Naive B cell (primary cell): ENCODE results near the gene ADGRB3. TPM values are rescaled to one million over a fixed set of nuclear protein-coding genes. Genes with fewer than 3 reads are reported as not detected.
A peak's percentile ranks its signal among the peaks of the same experiment; 100 is the strongest.
"Not testable (repeated sequence)": the region's sequence is repeated elsewhere in the genome, so short reads cannot be mapped to it uniquely, and the experiment has no call there.

Experiments
- ATAC-seq, 2 donors: fragments of 150-1000 bp; cut with Tn5 transposase; 2 replicates each; pipeline ENCODE4 v1.10.0; 2021; ENCODE audit warnings: low read depth in 2 of 2, mild to moderate bottlenecking in 2 of 2, moderate library complexity in 2 of 2
- DNase-seq: peaks from one replicate; pipeline ENCODE4 v3.0.0; 2022
- H3K27ac Mint-ChIP-seq, 6 donors: one replicate each; pipeline ENCODE4 v1.8.0; 2020 to 2022; ENCODE audit warnings: mild to moderate bottlenecking in 6 of 6, mixed read lengths in 6 of 6, moderate library complexity in 5 of 6, inconsistent platforms in 2 of 6
- H3K27me3 Mint-ChIP-seq, 3 donors: one replicate each; pipeline ENCODE4 v1.8.0; 2021 to 2022; ENCODE audit warnings: mixed read lengths in 3 of 3, mild to moderate bottlenecking in 1 of 3
- H3K36me3 Mint-ChIP-seq, 2 donors: one replicate each; pipeline ENCODE4 v1.8.0; 2020 to 2022; ENCODE audit warnings: mixed read lengths in 2 of 2, inconsistent platforms in 1 of 2, mild to moderate bottlenecking in 1 of 2
- H3K4me1 Mint-ChIP-seq, 3 donors: one replicate each; pipeline ENCODE4 v1.8.0; 2020 to 2022; ENCODE audit warnings: mixed read lengths in 3 of 3, inconsistent platforms in 1 of 3, mild to moderate bottlenecking in 1 of 3, moderate library complexity in 1 of 3
- H3K4me3 Mint-ChIP-seq, 8 donors: one replicate each; pipeline ENCODE4 v1.8.0; 2020 to 2022; ENCODE audit warnings: mild to moderate bottlenecking in 8 of 8, mixed read lengths in 8 of 8, moderate library complexity in 8 of 8, inconsistent platforms in 2 of 8
- H3K9me3 Mint-ChIP-seq, 7 donors: one replicate each; pipeline ENCODE4 v1.8.0; 2020 to 2022; ENCODE audit warnings: mixed read lengths in 7 of 7, mild to moderate bottlenecking in 5 of 7, inconsistent platforms in 2 of 7, moderate library complexity in 1 of 7
- polyA plus RNA-seq, 6 donors: library from polyadenylated mRNA; unstranded; fragments of 300-500 nt; fragmentation: Illumina TruSeq; gene quantifications; one replicate each; pipeline ENCODE4 v1.2.3, GENCODE V29; 2021; ENCODE audit warnings: low read depth in 6 of 6

ADGRB3 gene
- polyA plus RNA-seq, 6 donors from 2014 or later, result not detected

DNA sequence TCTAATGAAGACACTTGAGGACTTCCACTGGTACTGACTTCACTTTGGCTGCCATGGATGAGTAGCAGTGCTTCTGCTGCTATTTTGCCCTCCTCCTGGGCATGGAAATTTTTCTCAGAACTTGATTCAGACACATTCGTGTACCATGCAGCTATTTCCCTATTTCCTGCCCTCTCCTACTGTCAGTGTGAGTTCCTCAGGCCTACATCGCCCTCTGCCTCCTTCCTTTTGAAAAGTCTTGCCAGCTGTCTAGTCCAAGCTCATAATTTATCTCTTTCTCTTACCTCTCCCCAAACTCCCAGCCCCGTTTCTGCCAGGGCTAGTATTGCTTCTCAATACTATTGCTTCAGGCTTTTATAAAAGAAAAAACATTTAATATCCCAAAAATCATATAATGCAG lies 470.2 kb downstream of the ADGRB3 start:
- no peak overlapping the region for H3K4me3 Mint-ChIP-seq
- no peaks in the 10 kb centered on the region for H3K36me3 Mint-ChIP-seq
- H3K27me3 Mint-ChIP-seq, result no peaks in the 10 kb centered on the region
- ATAC-seq (no peak), DNase-seq (no peak)
- H3K9me3 Mint-ChIP-seq, result peaks cover 0 to 6% (median 3%) of the 10 kb centered on the region in 7 donors
- no peaks in the 10 kb centered on the region for H3K4me1 Mint-ChIP-seq
- peak overlapping the region in 1 of 6 donors; percentile 7 for H3K27ac Mint-ChIP-seq

DNA sequence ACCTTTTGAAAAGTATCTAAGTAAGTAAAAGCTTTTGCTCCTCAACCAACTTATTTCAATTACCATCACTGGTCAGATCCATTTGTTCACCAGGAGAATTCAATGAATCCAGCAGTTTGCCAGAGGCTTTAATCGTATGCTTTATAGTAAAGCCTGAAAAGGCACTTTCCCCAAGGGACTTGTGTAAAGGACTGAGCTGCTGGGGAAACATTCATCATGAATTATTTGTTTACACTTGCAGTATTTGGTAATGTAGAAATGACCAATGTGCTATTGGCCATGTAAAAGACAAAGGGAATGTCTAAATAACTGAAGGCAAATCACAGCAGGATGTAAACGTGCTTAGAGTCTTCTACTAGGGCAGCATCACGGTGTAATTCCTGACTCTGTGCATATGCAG lies 471.4 kb downstream of the ADGRB3 start:
- Mint-ChIP-seq H3K9me3 (peaks cover 0 to 6% (median 1%) of the 10 kb centered on the region in 7 donors), H3K4me1 (no peaks in the 10 kb centered on the region), H3K4me3 (no peak overlapping the region), H3K27me3 (no peaks in the 10 kb centered on the region), H3K27ac (no peak overlapping the region), H3K36me3 (no peaks in the 10 kb centered on the region)
- DNase-seq, result no peak
- no peak for ATAC-seq

DNA sequence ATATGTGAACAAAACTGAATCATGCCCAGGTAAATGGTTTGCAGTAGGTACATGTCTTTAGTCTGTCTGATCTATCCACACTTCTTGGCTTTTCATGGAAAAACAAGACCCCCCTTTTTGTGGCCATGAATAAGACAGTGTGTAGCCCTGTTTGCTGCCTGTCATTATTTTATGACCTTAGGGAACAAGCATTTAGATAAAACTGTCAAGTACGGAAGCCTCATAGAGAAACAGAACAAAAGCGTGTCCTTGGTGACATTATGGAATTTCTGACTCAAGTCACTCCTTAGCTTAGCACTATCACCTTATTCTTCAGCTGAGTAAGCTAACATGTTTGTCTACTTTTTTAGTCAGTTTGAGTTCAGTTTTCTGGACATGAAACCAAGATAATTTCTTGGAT lies 476.2 kb downstream of the ADGRB3 start:
- H3K4me1 Mint-ChIP-seq, result no peaks in the 10 kb centered on the region
- no peak for ATAC-seq
- DNase-seq, result no peak
- no peak overlapping the region for H3K27ac Mint-ChIP-seq
- no peaks in the 10 kb centered on the region for H3K27me3 Mint-ChIP-seq
- H3K4me3 Mint-ChIP-seq, result no peak overlapping the region
- no peaks in the 10 kb centered on the region for H3K36me3 Mint-ChIP-seq
- H3K9me3 Mint-ChIP-seq, result peaks cover 0 to 9% (median 2%) of the 10 kb centered on the region in 7 donors

DNA sequence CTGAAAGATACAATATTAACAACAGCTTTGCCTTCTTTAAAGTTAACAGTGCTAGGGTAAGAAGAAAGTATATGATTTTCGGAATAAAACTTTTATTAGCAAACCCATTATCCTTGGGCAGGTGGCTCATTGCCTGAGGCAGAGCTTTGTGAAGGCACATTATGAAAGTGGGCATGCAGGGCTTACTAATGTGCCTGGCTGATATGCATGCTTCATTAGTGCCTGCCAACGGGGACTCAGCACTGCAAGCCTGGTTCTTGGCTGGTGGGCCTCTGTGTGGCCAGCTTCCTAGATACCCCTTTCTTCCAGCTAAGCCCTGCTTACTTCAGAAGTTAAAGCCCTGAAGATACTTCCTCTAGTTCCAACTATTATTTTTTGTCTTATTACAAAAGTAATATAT lies 481.6 kb downstream of the ADGRB3 start:
- ATAC-seq, result no peak

DNA sequence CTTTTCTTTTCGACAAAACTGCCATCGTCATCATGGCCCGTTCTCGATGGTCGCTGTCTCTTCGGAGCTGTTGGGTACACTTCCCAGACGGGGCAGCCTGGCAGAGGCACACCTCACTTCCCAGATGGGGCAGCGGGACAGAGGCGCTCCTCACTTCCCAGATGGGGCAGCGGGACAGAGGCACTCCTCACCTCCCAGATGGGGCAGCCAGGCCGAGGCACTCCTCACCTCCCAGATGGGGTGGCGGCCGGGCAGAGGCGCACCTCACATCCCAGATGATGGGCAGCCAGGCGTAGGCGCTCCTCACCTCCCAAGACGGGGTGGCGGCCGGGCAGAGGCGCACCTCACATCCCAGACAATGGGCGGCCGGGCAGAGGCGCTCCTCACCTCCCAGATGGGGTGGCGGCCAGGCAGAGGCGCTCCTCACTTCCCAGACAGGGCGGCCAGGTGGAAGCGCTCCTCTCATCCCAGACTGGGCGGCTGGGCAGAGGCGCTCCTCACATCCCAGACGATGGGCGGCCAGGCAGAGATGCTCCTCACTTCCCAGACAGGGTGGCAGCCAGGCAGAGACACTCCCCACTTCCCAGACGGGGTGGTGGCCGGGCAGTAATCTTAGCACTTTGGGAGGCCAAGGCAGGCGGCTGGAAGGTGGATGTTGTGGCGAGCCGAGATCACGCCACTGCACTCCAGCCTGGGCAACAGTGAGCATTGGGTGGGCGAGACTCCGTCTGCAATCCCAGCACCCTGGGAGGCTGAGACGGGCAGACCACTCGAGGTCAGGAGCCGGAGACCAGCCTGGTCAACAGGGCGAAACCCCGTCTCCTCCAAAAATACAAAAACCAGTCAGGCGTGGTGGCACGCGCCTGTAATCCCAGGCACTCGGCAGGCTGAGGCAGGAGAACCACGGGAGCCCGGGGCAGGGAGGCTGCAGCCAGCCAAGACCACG lies 486.7 kb downstream of the ADGRB3 start:
- H3K27me3 Mint-ChIP-seq, H3K27ac Mint-ChIP-seq, DNase-seq, ATAC-seq, H3K9me3 Mint-ChIP-seq, H3K4me1 Mint-ChIP-seq, H3K4me3 Mint-ChIP-seq, H3K36me3 Mint-ChIP-seq: not testable (repeated sequence)

More for the DNA sequence above, 481.6 kb downstream of the ADGRB3 start:
- Mint-ChIP-seq H3K4me1 (no peaks in the 10 kb centered on the region), H3K4me3 (no peak overlapping the region), H3K36me3 (no peaks in the 10 kb centered on the region), H3K27ac (no peak overlapping the region), H3K27me3 (no peaks in the 10 kb centered on the region), H3K9me3 (peaks cover 0 to 9% (median 3%) of the 10 kb centered on the region in 7 donors)
- no peak for DNase-seq

DNA sequence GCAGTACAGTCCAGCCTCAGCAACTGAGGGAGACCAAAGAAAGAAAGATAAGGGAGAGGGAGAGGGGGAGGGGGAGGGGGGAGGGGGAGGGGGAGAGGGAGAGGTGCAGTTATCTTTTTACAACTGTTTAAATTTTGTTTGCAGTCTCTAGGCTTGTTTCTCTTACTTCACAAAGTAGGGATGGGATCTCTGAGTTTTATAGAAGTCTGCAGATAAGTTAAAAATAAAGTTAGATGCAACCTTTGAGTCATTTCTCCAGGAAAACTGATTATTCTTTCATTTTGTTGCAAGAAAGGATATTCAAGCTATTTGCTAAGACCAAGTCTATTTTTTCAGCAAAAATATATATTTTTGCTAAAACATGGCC lies 487.3 kb downstream of the ADGRB3 start:
- no peak for DNase-seq
- Mint-ChIP-seq H3K27me3 (no peaks in the 10 kb centered on the region), H3K9me3 (peaks cover 0 to 5% (median 2%) of the 10 kb centered on the region in 7 donors), H3K4me3 (no peak overlapping the region), H3K36me3 (no peaks in the 10 kb centered on the region), H3K4me1 (no peaks in the 10 kb centered on the region), H3K27ac (no peak overlapping the region)
- no peak for ATAC-seq

DNA sequence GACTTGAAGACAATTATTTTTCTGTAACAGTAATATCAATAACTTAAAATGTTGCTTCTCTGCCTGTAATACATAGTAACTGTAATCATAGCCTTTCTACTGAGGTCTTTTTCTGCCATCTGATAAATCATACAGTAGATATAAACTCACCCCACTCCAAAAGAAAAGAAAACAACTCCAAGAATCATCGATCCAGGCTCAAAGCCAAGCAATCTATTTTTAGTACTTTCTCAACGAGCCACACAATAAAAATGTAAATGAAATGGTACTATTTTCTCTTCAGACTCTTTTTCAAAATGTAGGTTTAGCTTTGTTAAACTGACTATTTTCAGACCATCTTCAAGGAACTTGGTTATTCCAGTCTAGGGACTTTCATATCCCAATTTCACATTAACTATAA lies 493.3 kb downstream of the ADGRB3 start:
- Mint-ChIP-seq H3K9me3 (peaks cover 0 to 24% (median 7%) of the 10 kb centered on the region in 7 donors), H3K4me3 (no peak overlapping the region), H3K4me1 (no peaks in the 10 kb centered on the region), H3K36me3 (no peaks in the 10 kb centered on the region), H3K27me3 (no peaks in the 10 kb centered on the region), H3K27ac (no peak overlapping the region)
- ATAC-seq, result no peak
- DNase-seq, result no peak

DNA sequence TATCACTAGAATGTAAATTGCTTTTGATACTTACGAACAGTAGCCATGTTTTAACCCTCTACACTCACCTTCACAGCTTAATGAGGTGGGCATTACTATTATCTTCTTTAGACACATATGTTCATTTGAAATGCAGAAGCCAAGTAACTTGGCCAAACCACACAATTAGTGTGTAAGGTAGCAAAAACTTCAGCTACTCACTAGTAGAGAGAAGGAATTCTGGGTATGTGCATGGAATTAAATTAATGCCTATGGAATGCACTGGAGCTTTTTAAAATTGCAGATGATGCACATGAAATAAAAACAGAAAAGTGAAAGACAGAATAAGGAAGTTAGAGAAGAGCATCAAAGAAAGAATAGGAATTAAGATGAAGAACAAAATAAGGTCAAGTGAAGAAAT lies 494.0 kb downstream of the ADGRB3 start:
- DNase-seq, result no peak
- Mint-ChIP-seq H3K4me3 (no peak overlapping the region), H3K27me3 (no peaks in the 10 kb centered on the region), H3K36me3 (no peaks in the 10 kb centered on the region), H3K4me1 (no peaks in the 10 kb centered on the region), H3K9me3 (peaks cover 4 to 29% (median 8%) of the 10 kb centered on the region in 7 donors), H3K27ac (no peak overlapping the region)
- no peak for ATAC-seq

DNA sequence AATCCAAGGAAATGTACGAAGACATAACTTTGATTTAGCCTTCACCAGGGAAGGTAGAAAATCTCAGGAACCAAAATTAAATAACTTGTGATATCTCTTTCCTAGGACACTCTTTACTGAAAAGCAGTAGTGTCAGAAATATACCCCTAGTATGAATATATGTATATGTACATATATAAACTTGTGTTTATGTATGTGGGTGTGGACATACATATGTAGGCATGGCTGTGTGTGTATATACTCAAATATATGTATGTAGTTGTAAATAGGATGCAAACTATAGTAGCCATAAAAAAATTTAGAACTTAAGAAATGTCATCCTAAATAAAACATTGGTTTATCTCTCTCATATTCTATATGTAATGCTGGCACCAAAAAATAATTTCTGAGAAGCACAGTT lies 500.8 kb downstream of the ADGRB3 start:
- Mint-ChIP-seq H3K27me3 (no peaks in the 10 kb centered on the region), H3K36me3 (no peaks in the 10 kb centered on the region), H3K27ac (peak overlapping the region in 1 of 6 donors; percentile 14), H3K4me3 (no peak overlapping the region), H3K9me3 (peaks cover 1 to 16% (median 7%) of the 10 kb centered on the region in 7 donors), H3K4me1 (no peaks in the 10 kb centered on the region)
- ATAC-seq (no peak), DNase-seq (no peak)

DNA sequence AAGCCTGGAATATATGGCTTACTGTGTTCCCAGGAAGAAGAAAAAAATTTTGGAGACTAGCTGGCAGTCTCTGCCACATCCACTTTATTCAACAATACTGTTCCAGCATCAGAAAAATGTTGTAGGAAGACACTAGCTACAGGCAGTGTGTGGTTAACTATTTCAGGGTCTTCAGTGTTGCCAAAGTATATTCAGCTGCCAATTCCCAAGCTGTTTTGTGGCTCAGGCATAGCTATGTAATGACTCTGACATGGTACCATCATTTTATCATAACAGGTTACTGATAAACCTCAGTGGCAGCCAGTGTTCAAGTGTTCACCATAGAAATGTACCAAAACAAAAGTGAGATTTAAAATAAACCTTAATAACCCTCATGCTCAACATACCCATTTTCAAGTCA lies 503.1 kb downstream of the ADGRB3 start:
- H3K4me3 Mint-ChIP-seq, result no peak overlapping the region
- peaks cover 0 to 11% (median 3%) of the 10 kb centered on the region in 7 donors for H3K9me3 Mint-ChIP-seq
- H3K4me1 Mint-ChIP-seq, result no peaks in the 10 kb centered on the region
- no peak for ATAC-seq
- H3K27ac Mint-ChIP-seq, result no peak overlapping the region
- no peaks in the 10 kb centered on the region for H3K27me3 Mint-ChIP-seq
- no peaks in the 10 kb centered on the region for H3K36me3 Mint-ChIP-seq
- no peak for DNase-seq

DNA sequence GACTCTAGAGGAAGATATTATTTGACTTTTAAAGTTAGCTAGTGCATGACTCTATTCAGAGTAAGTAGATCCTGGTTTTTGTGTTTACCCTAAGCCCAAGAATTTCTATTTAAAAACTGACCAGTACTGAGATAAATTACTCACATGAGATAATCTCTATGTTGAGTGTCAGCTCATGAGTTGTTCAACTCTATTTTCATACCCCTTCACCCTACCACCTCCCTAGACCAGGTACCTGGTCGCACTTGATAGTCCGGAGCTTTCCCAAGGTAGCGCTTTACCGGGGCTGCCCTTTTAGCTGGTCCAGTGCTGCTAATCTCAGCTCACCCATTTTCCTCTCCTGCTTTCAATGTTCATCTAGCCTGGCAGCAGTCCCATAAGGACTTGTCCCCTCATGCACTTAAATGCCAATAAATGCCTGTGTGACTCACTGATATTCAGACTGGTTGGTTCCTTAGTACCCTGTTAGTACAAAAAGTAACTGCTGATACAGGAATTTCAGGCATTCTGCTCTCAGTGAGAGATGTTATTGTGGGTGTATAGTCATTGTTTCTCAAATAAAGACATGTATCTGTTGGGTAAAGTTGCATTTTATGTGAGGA lies 503.9 kb downstream of the ADGRB3 start:
- H3K9me3 Mint-ChIP-seq, result peaks cover 0 to 7% (median 3%) of the 10 kb centered on the region in 7 donors
- no peaks in the 10 kb centered on the region for H3K36me3 Mint-ChIP-seq
- H3K4me1 Mint-ChIP-seq, result no peaks in the 10 kb centered on the region

DNA sequence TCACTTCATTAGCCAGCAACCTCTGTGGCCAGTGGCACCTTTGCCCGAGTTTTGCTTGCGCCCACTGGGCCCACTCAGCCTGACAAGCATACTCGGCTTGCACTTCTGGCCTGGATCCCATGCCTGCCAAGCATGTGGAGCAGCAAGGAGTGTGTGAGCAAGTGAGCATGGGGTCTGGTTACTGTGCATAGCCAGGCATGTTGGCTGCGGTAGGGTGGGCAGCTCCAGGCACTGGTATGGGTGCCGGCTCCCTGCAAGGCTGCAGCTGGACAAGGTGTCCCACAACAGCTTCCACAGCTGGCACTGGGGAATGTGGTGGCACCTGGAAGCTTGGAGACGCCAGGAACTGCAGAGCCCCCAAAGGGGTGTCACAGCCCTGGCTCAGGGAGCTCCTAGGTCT lies 510.0 kb downstream of the ADGRB3 start:
- H3K4me1 Mint-ChIP-seq, result no peaks in the 10 kb centered on the region
- peaks cover 4 to 9% (median 5%) of the 10 kb centered on the region in 7 donors for H3K9me3 Mint-ChIP-seq
- no peak for ATAC-seq
- no peaks in the 10 kb centered on the region for H3K36me3 Mint-ChIP-seq
- no peak overlapping the region for H3K27ac Mint-ChIP-seq
- peak overlapping the region in 1 of 8 donors; percentile 17 for H3K4me3 Mint-ChIP-seq
- no peak for DNase-seq
- no peaks in the 10 kb centered on the region for H3K27me3 Mint-ChIP-seq

More for the DNA sequence above, 503.9 kb downstream of the ADGRB3 start:
- Mint-ChIP-seq H3K27ac (no peak overlapping the region), H3K27me3 (no peaks in the 10 kb centered on the region), H3K4me3 (no peak overlapping the region)
- ATAC-seq (no peak), DNase-seq (no peak)

DNA sequence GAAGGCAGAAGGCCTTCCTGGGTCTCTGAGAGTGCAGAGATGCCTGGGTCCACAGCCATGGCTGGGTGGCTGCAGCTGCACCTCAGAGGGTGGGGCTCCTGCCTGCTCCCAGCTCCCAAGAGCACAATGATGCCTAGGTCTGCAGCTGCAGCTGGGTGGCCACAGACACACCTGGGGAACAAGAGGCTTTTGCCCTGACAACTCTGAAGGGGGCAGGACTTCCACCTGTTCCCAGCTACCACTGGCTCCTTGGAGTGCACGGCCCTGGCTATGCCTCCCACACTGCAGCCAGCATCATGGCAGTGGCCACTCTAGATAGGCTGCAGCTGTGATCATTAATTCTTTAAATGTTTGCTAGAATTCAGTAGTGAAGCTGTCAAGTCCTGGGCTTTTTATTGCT lies 511.3 kb downstream of the ADGRB3 start:
- H3K9me3 Mint-ChIP-seq, result peaks cover 2 to 9% (median 4%) of the 10 kb centered on the region in 7 donors
- ATAC-seq, result no peak
- H3K4me3 Mint-ChIP-seq, result no peak overlapping the region
- no peak for DNase-seq
- no peak overlapping the region for H3K27ac Mint-ChIP-seq
- no peaks in the 10 kb centered on the region for H3K4me1 Mint-ChIP-seq
- H3K36me3 Mint-ChIP-seq, result no peaks in the 10 kb centered on the region
- no peaks in the 10 kb centered on the region for H3K27me3 Mint-ChIP-seq

DNA sequence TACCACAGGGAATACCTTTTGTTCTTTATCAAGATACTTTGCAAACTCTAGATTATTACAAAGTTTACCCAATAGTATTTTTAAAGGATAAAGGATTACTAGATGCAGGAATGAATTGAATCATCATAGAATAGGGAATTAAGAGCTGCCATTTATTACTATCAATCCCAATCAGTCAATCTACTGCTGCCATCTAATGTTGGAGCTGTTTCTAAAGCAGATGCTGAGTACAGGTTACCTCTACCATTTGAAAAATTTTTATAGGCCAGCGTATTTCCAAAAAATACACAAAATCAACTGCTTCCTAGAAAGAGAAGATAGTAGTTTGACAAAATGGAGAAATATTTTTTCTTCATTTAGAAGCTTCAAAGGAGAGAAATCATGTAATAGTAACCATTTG lies 520.4 kb downstream of the ADGRB3 start:
- Mint-ChIP-seq H3K27me3 (no peaks in the 10 kb centered on the region), H3K27ac (no peak overlapping the region), H3K36me3 (no peaks in the 10 kb centered on the region), H3K9me3 (peaks cover 0 to 3% (median 0%) of the 10 kb centered on the region in 7 donors), H3K4me1 (no peaks in the 10 kb centered on the region), H3K4me3 (no peak overlapping the region)
- DNase-seq (no peak), ATAC-seq (no peak)
